Psoas muscle (tissue), 8 donors: ENCODE data around the gene C18orf54. TPM values are rescaled to one million over a fixed set of nuclear protein-coding genes. Genes with fewer than 3 reads are reported as not detected.
A peak's percentile ranks its signal among the peaks of the same experiment; 100 is the strongest.

Source experiments
- ATAC-seq, 4 donors: fragments of 200-7000 bp; cut with Tn5 transposase; one replicate each; pipeline ENCODE4 v1.9.1; 2020; ENCODE audit warnings: moderate library complexity in 3 of 4, mild to moderate bottlenecking in 2 of 4
- DNase-seq, 2 donors: peaks; one replicate each; pipeline ENCODE4 v3.0.0-alpha.2; 2020
- H3K27ac ChIP-seq: fragments of 200-600 bp; one replicate; pipeline ENCODE4 v1.8.0; 2022
- H3K27me3 ChIP-seq, 3 donors: fragments of 200-600 bp in 1 of 3; one replicate each; pipeline versions ENCODE4 v1.6.1 to v1.8.0; 2013 to 2022; ENCODE audit warnings: low read length in 2 of 3, mild to moderate bottlenecking in 2 of 3, moderate library complexity in 1 of 3; ENCODE audit not compliant: insufficient read depth in 3 of 3
- H3K36me3 ChIP-seq, 2 donors: fragments of 200-600 bp in 1 of 2; one replicate each; pipeline versions ENCODE4 v1.6.1 to v1.8.0; 2013 to 2022; ENCODE audit warnings: low read depth in 1 of 2, mild to moderate bottlenecking in 1 of 2, moderate library complexity in 1 of 2; ENCODE audit not compliant: insufficient read depth in 1 of 2
- H3K4me1 ChIP-seq: fragments of 200-600 bp; one replicate; pipeline ENCODE4 v1.8.0; 2022
- H3K4me3 ChIP-seq: fragments of 200-600 bp; one replicate; pipeline ENCODE4 v1.8.0; 2022; ENCODE audit warnings: mild to moderate bottlenecking
- H3K9me3 ChIP-seq: fragments of 200-600 bp; one replicate; pipeline ENCODE4 v1.8.0; 2022
- CTCF ChIP-seq: fragments of 200-600 bp; IDR thresholded peaks from one replicate; pipeline ENCODE4 v1.8.0; 2022; ENCODE audit warnings: antibody characterized with exemption
- WGBS, 3 donors: extraction: QIAGEN DNeasy Blood & Tissue Kit; methylation state at CpG; one replicate each; pipeline versions ENCODE4 v1.1.6 to v1.1.7; 2013; 5-methylcytosine and 5-hydroxymethylcytosine counted together
- intact Hi-C, 2 donors: fragments of 100-400 bp; cut with DNase I; formaldehyde crosslinking; loops; one replicate each; pipeline versions ENCODE4 v1.11.0 to v1.14.2; 2022
- polyA plus RNA-seq, 3 donors: library from polyadenylated mRNA; stranded (reverse); fragments of 200-250 nt; gene quantifications; one replicate each; pipeline ENCODE4 v1.2.3, GENCODE V29; 2013
- total RNA-seq, 4 donors: library from RNA; stranded (reverse); fragmentation: NEBNext Ultra II Directional in 2 of 4; extraction: Animal tissue kit (Norgen Biotek cat#: 25700) in 2 of 4; gene quantifications; one replicate each; pipeline versions ENCODE4 v1.2.1 to v1.2.4, GENCODE V29; 2021 to 2023
- donor health status: healthy with polysubstance abuse.
- donor health status: DM: no; HTN: no; CAD: no; lungs with moderate emphysema.
- donor health status: Bipolar disorder and iron deficiency.
- donor health status: healthy.
- donor health status: DM: yes; HTN: yes; CAD: no.
- donor health status: DM: no; HTN: no; CAD: no.
- donor health status: DM: no; HTN: no; CAD: no.
- donor health status: DM: yes; HTN: yes; CAD: no.

Gene C18orf54
- total and polyA plus RNA-seq, 7 donors: 0.11 to 1.0 (median 0.29) TPM

GRCh38 chr18:54390838-54391237, 33.1 kb downstream of the C18orf54 start:
- DNase-seq: no peak
- 66 to 73% (median 69%) methylated on average over 3 of the region's 3 CpGs for WGBS, 3 donors

GRCh38 chr18:54392543-54393023, 34.9 kb downstream of the C18orf54 start:
- Histone ChIP-seq H3K27me3 (no peaks in the 10 kb centered on the region), H3K4me3 (no peak overlapping the region), H3K36me3 (no peaks in the 10 kb centered on the region), H3K27ac (no peak overlapping the region), H3K9me3 (no peaks in the 10 kb centered on the region), H3K4me1 (no peaks in the 10 kb centered on the region)
- intact Hi-C loops: no loop called here
- TF ChIP-seq CTCF: peak; percentile 58
- 31 to 33% (median 32%) methylated on average over 3 of the region's 3 CpGs for WGBS, 3 donors
- ATAC-seq: peak in 2 of 4 donors; percentile 67 to 74
- no peak for DNase-seq

More at GRCh38 chr18:54390838-54391237, 33.1 kb downstream of the C18orf54 start:
- no peaks in the 10 kb centered on the region for H3K27me3 ChIP-seq
- intact Hi-C loops: no loop called here
- H3K27ac ChIP-seq: no peak overlapping the region
- no peak overlapping the region for H3K4me3 ChIP-seq
- no peaks in the 10 kb centered on the region for H3K4me1 ChIP-seq
- no peak for TF ChIP-seq CTCF
- ATAC-seq: no peak
- no peaks in the 10 kb centered on the region for H3K9me3 ChIP-seq
- no peaks in the 10 kb centered on the region for H3K36me3 ChIP-seq

GRCh38 chr18:54393648-54394294, 36.1 kb downstream of the C18orf54 start:
- Histone ChIP-seq H3K4me3 (no peak overlapping the region), H3K27me3 (no peaks in the 10 kb centered on the region), H3K4me1 (no peaks in the 10 kb centered on the region), H3K9me3 (no peaks in the 10 kb centered on the region), H3K27ac (no peak overlapping the region), H3K36me3 (no peaks in the 10 kb centered on the region)
- intact Hi-C loops: no loop called here
- WGBS, 3 donors: 67 to 80% (median 76%) methylated on average over 1 of the region's 1 CpG
- TF ChIP-seq CTCF: no peak
- DNase-seq: no peak
- ATAC-seq: no peak

- no peaks in the 10 kb centered on the region for H3K36me3 ChIP-seq
- H3K27me3 ChIP-seq: no peaks in the 10 kb centered on the region
- no peak overlapping the region for H3K27ac ChIP-seq
- H3K9me3 ChIP-seq: no peaks in the 10 kb centered on the region
- H3K4me1 ChIP-seq: no peaks in the 10 kb centered on the region
- no peak for TF ChIP-seq CTCF
- no peak overlapping the region for H3K4me3 ChIP-seq
- DNase-seq (no peak), ATAC-seq (no peak)
- intact Hi-C loops: loop anchor here in 1 of 2 donors (5.0 kb wide), 1 partner anchor 276 kb away; no protein-coding TSS in a partner anchor
- WGBS, 3 donors: 72 to 93% (median 86%) methylated on average over 1 of the region's 1 CpG
Measured at GRCh38 chr18:54396760-54397159, 39.1 kb downstream of the C18orf54 start.

GRCh38 chr18:54405290-54405689, 47.6 kb downstream of the C18orf54 start:
- Histone ChIP-seq H3K27me3 (no peaks in the 10 kb centered on the region), H3K36me3 (no peaks in the 10 kb centered on the region), H3K4me1 (no peaks in the 10 kb centered on the region), H3K9me3 (no peaks in the 10 kb centered on the region), H3K27ac (no peak overlapping the region), H3K4me3 (no peak overlapping the region)
- ATAC-seq (no peak), DNase-seq (no peak)
- no peak for TF ChIP-seq CTCF
- intact Hi-C loops: no loop called here
